ENCODE data around the gene SPDYE1. TPM values are rescaled to one million over a fixed set of nuclear protein-coding genes. Genes with fewer than 3 reads are reported as not detected.

The SPDYE1 gene
- polyA plus RNA-seq, 3 donors = not detected

DNA sequence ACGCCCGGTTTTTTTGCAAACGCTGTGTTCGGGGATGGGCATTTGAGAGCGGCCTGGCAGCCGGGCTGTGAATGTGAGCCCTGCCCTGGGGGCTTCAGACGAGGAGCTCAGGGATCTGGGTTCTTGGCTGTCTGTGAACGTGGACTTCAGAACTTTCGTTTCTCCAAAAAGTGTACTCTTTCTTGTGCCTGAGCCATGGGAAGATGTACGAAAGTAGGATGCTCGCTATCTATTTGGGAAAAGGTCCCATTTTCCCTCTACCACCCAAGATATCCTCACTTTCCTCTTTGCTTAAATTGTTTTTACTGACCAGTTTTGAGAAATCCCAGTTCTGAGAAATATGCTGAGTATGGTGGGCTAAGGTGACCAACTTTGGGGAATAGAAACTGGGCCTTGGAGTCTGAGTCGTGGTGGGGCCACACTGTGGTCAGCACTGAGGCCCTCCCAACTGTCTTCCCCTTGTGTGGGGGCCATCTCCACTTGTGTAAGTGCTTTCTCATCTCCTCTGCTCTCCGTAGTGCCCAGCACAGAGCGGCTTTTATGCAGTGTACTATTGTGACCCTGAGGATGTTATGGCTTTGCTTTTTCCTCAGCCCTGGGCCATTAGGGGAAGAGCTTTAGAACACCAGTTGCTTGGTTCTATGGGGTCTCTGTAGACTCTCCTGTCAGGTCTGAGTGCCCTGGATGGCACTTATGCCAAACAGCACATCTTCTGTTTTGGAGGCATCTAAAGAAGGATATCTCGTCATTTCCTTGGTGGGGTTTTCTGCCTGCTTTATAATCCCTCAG lies 47.7 kb downstream of the SPDYE1 start:
- Mint-ChIP-seq H3K36me3 (peaks cover 41 to 44% of the 10 kb centered on the region in 2 donors), H3K4me1 (peaks cover 44% of the 10 kb centered on the region), H3K4me3 (peak overlapping the region; percentile 84 to 90), H3K27me3 (ENCODE audit: low read depth in 3 of 3) (peaks cover 0 to 4% (median 0%) of the 10 kb centered on the region in 3 donors), H3K9me3 (no peaks in the 10 kb centered on the region), H3K27ac (peak overlapping the region; percentile 99 to 100 (median 99))
- WGBS (ENCODE audit: insufficient coverage) = under 1% methylated on average over 7 of the region's 15 CpGs
- H4K20me1 ChIP-seq (ENCODE audit: insufficient read depth, low read length) = peaks cover 28% of the 10 kb centered on the region
- no peaks in the 10 kb centered on the region for H3K9me3 ChIP-seq (replicated peaks in 1 of 2; ENCODE audit: control insufficient read depth in 1 of 2, insufficient read depth in 1 of 2, low read length in 2 of 2)
- peak overlapping the region; percentile 94 to 97 for H3K27ac ChIP-seq (ENCODE audit: low read depth in 1 of 2, low read length in 2 of 2)
- H3K79me2 ChIP-seq (ENCODE audit: insufficient read depth, low read length) = peaks cover 67% of the 10 kb centered on the region
- H2AFZ ChIP-seq (ENCODE audit: insufficient read depth, low read depth, low read length, poor library complexity, severe bottlenecking) = no peak overlapping the region
- peak; percentile 56 to 65 (median 56) for DNase-seq
- H3K4me1 ChIP-seq (ENCODE audit: control insufficient read depth in 1 of 2, insufficient read depth in 2 of 2, low read length in 2 of 2) = peaks cover 47 to 61% of the 10 kb centered on the region in 2 donors
- no peaks in the 10 kb centered on the region for H3K27me3 ChIP-seq (ENCODE audit: control insufficient read depth in 2 of 2, insufficient read depth in 2 of 2, low read length in 2 of 2)
- peak overlapping the region; percentile 91 for H3K4me2 ChIP-seq (replicated peaks; ENCODE audit: extremely low read depth, low read length, poor library complexity, severe bottlenecking)
- intact Hi-C loops (cut with micrococcal nuclease) = loop anchor here (2.0 to 10.0 kb wide), 3 partner anchors 29 to 799 kb away; partner anchors contain the start of genes H2AZ2 (in 1 of the 2) and POLM (in 1 of the 2)
- H3K9ac ChIP-seq (ENCODE audit: insufficient read depth, low read length, poor library complexity, severe bottlenecking) = peak overlapping the region; percentile 100
- TF ChIP-seq, protein P1, sequence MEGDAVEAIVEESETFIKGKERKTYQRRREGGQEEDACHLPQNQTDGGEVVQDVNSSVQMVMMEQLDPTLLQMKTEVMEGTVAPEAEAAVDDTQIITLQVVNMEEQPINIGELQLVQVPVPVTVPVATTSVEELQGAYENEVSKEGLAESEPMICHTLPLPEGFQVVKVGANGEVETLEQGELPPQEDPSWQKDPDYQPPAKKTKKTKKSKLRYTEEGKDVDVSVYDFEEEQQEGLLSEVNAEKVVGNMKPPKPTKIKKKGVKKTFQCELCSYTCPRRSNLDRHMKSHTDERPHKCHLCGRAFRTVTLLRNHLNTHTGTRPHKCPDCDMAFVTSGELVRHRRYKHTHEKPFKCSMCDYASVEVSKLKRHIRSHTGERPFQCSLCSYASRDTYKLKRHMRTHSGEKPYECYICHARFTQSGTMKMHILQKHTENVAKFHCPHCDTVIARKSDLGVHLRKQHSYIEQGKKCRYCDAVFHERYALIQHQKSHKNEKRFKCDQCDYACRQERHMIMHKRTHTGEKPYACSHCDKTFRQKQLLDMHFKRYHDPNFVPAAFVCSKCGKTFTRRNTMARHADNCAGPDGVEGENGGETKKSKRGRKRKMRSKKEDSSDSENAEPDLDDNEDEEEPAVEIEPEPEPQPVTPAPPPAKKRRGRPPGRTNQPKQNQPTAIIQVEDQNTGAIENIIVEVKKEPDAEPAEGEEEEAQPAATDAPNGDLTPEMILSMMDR (IDR thresholded peaks at IDR 0.05) = no peak
- peaks cover 13 to 14% of the 10 kb centered on the region in 2 donors for H3K36me3 ChIP-seq (replicated peaks in 1 of 2; ENCODE audit: control insufficient read depth in 1 of 2, insufficient read depth in 2 of 2, low read length in 2 of 2)
- H3K4me3 ChIP-seq (replicated peaks in 1 of 3; ENCODE audit: low read depth in 2 of 3, low read length in 3 of 3) = peak overlapping the region; percentile 58 to 80 (median 72)

- 19% methylated on average over 8 of the region's 8 CpGs for WGBS (ENCODE audit: insufficient coverage)
- Mint-ChIP-seq H3K36me3 (peaks cover 52 to 54% of the 10 kb centered on the region in 2 donors), H3K27me3 (ENCODE audit: low read depth in 3 of 3) (peaks cover 0 to 4% (median 0%) of the 10 kb centered on the region in 3 donors), H3K4me1 (peaks cover 40% of the 10 kb centered on the region), H3K9me3 (no peaks in the 10 kb centered on the region), H3K4me3 (peak overlapping the region; percentile 84 to 90), H3K27ac (peak overlapping the region; percentile 99 to 100 (median 99))
- Histone ChIP-seq H3K27me3 (ENCODE audit: control insufficient read depth in 2 of 2, insufficient read depth in 2 of 2, low read length in 2 of 2) (no peaks in the 10 kb centered on the region), H3K4me3 (replicated peaks in 1 of 3; ENCODE audit: low read depth in 2 of 3, low read length in 3 of 3) (peak overlapping the region; percentile 3 to 80 (median 29)), H3K9me3 (replicated peaks in 1 of 2; ENCODE audit: control insufficient read depth in 1 of 2, insufficient read depth in 1 of 2, low read length in 2 of 2) (no peaks in the 10 kb centered on the region), H3K36me3 (replicated peaks in 1 of 2; ENCODE audit: control insufficient read depth in 1 of 2, insufficient read depth in 2 of 2, low read length in 2 of 2) (peaks cover 24 to 25% of the 10 kb centered on the region in 2 donors), H3K79me2 (ENCODE audit: insufficient read depth, low read length) (peaks cover 77% of the 10 kb centered on the region), H3K4me2 (replicated peaks; ENCODE audit: extremely low read depth, low read length, poor library complexity, severe bottlenecking) (peak overlapping the region; percentile 91), H3K4me1 (ENCODE audit: control insufficient read depth in 1 of 2, insufficient read depth in 2 of 2, low read length in 2 of 2) (peaks cover 42 to 52% of the 10 kb centered on the region in 2 donors), H3K9ac (ENCODE audit: insufficient read depth, low read length, poor library complexity, severe bottlenecking) (peak overlapping the region; percentile 100), H2AFZ (ENCODE audit: insufficient read depth, low read depth, low read length, poor library complexity, severe bottlenecking) (no peak overlapping the region), H3K27ac (ENCODE audit: low read depth in 1 of 2, low read length in 2 of 2) (peak overlapping the region; percentile 94 to 97), H4K20me1 (ENCODE audit: insufficient read depth, low read length) (peaks cover 39% of the 10 kb centered on the region)
- peak; percentile 97 to 99 (median 98) for DNase-seq
- intact Hi-C loops (cut with micrococcal nuclease) = loop anchor here in 1 of 2 donors (2.0 to 10.0 kb wide), 2 partner anchors 28 to 798 kb away; partner anchors contain the start of gene H2AZ2
- TF ChIP-seq, protein P1 (IDR thresholded peaks at IDR 0.05) = no peak
These were observed 48.8 kb downstream of the SPDYE1 start for GRCh38 chr7:44046321-44047061.
